GM12801 (cell line): ENCODE data around the gene TMC1.

ENCODE experiments used
- CTCF ChIP-seq: IDR thresholded peaks from one replicate; pipeline ENCODE4 v1.5.1; 2011; ENCODE audit warnings: control low read depth; ENCODE audit not compliant: insufficient read length; ENCODE audit errors: extremely low read depth

Gene TMC1

GRCh38 chr9:72612449-72612848, 91.0 kb downstream of the TMC1 start:
- no peak for TF ChIP-seq CTCF

DNA sequence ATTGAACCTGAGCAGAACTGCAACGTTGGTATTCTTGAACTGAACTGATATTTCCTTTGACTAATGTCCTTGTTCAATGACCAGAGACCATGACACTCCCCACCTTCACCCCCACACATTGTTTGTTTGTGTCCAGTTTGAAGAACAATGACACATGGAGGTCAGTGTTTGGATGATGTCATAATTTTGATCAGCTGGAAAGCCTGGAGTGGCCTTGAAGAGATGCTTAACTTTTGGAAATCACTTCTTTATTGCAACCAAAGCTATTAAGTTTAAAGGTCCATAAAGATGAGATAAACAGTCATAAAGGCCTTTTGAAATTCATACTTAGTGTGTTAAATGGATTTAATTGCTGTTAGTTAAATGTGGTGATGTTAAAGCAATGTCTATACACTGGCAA, 92.7 kb downstream of the TMC1 start:
- no peak for TF ChIP-seq CTCF

DNA sequence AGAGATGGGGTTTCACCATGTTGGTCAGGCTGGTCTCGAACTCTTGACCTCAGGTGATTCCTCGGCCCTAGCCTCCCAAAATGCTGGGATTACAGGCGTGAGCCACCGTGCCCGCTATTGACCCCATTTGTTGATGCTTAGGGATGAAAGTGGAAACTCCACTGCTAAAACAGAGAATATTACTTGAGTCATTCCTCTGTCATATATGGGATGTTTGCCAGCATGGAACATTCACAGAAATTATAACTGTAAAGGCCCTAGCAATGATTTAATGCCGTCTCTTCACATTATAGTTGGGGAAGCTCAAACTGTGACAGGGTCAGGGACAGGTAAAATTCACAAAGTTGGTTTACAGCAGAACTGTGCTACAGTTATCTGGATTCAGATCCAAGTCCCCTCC, 94.5 kb downstream of the TMC1 start:
- TF ChIP-seq CTCF = no peak

DNA sequence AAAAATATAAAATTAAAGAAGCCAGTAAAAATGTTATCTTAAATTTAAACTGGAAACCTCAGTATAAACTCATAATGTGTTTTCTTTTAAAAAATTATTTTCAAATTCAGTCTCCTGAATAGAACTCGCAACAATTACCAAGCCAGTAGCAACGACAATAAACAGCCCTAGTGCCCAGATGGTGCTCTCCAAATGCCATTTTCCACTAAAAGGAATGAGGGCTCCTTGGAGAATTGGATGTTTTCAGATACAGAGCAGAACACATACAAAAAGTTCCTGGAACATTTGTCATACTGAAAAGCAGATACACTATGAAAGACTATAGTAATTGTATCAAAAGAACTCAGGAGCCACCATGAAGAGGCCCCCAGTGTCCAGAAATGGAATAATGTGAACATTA, 97.4 kb downstream of the TMC1 start:
- no peak for TF ChIP-seq CTCF

GRCh38 chr9:72622186-72622585, 100.8 kb downstream of the TMC1 start:
- no peak for TF ChIP-seq CTCF

DNA sequence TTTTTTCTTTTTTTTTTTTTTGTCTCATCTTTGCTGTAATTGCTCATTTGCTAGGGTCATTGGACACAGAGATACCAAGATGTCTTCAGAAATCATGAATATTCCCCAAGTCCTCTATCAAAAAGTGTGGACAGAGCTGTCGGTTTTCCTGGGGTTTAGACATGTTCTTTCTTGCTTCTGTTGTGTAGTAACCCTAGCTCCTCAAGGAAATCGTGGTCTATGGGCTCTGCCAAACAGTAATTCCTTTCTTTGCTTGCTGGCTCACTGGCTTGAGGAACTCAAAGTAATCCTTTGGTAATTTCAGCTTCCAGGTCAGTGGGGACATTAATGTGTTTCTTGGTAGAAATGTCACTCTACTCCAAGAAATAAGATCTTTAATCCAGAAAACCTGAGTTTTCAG, 101.7 kb downstream of the TMC1 start:
- no peak for TF ChIP-seq CTCF

GRCh38 chr9:72627147-72627546, 105.7 kb downstream of the TMC1 start:
- no peak for TF ChIP-seq CTCF

GRCh38 chr9:72627956-72628540, 106.6 kb downstream of the TMC1 start:
- no peak for TF ChIP-seq CTCF
